Islet precursor cell (in vitro differentiated cells): Measurements from ENCODE around the gene GABRD.

Experiments
- DNase-seq: peaks from one replicate; pipeline ENCODE4 v3.0.0-alpha.2; 2018

GABRD gene

DNA sequence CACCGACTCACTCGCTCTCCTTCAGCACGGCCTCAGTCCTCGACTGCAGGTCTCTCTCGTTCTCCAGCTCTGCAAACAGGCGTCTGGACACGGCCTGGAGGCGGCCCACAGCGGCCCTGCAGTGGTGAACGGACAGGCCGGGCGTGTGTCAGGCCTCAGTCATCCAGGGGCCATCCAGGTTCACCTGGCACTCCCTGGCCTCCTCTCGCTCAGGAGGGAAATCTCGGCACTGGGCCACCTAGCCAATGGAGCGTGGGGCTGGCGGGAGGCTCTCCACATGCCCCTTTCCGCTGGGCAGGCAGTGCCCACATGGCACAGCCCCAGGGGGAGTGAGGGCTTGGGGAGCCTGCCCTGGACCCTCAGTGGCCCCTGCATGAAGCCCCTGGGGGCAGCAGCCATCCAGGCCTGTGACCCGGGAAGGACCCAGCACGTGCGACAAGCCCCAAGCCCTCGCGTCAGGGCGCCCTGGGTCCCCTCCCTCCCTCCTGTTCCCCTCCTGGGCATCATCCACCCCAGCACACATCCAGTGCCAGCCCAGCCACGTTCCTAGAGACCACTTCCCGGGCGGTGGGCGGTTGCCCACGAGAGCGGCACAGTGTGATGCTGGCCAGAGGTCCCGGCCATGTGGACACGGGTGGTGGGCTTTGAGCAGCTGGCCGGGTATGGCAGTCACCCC, 33.6 kb upstream of the GABRD start:
- DNase-seq, result peak; percentile 84

- no peak for DNase-seq
These were observed 32.5 kb upstream of the GABRD start for GRCh38 chr1:1986451-1987141.

GRCh38 chr1:1987142-1987510, 32.0 kb upstream of the GABRD start:
- DNase-seq, result no peak

DNA sequence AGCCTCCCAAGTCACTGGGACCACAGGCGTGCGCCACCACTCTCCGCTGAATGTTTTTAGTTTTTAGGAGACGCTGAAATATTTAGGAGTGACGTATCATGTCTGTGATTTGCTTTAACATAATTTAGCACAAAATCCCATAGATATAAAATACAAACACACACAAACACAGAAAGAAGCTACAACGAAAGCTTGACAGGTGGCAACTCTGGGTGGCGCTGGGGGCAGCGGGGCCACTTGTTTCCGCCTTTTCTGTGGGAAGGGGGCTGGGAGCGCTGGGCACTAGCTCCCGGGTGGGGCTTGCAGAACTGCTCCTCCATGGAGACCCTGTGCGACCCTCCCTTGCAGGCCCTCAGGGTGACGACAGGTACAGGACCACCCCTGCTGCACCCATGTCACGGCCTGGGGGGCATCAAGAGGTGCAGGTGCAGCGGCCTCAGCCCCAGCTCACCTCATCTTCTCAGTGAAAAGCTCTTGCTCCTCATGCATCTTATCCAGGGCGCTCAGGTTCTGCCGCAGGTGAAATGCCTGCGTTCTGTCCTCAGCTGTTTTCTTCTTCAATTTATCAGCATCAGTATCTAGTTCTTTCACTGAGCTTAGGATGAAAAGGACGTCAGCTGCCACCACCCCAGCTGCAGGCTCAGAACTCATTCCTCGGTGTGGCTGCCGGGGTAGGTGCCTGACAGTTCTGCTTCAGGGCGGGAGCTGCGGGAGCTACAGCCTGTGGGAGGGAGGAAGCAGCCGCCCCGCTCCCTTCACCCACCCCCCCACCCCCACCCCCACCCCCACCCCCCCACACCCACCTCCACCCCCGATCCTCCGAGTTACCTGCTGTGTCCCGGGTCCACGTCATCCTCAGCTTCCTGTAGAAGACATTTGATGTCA, 30.8 kb upstream of the GABRD start:
- no peak for DNase-seq

GRCh38 chr1:1989102-1989542, 30.0 kb upstream of the GABRD start:
- no peak for DNase-seq

GRCh38 chr1:1989789-1990188, 29.4 kb upstream of the GABRD start:
- no peak for DNase-seq

DNA sequence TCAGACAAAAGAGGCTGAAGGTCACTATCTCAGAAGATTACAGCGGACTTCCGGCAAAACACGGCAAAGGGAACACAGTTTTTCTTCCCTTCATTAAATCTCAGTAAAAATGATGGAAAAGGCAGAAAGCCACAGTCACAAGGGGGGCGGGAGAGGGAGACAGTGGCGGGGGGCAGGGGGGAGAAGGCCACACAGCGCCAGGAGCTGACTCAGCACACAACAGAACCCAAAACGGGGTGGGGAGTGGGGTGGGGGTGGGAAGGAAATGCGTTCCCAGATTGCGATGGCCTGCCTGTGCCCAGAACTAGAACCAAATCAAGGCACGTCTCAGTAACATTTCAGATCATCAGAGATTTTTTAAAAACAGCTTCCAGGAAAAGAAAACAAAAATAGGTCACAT, 28.9 kb upstream of the GABRD start:
- DNase-seq, result no peak

- DNase-seq, result no peak
These were observed 24.6 kb upstream of the GABRD start for GRCh38 chr1:1994536-1994935.

GRCh38 chr1:1996207-1996651, 22.9 kb upstream of the GABRD start:
- no peak for DNase-seq

GRCh38 chr1:1997576-1997975, 21.6 kb upstream of the GABRD start:
- no peak for DNase-seq

GRCh38 chr1:2000432-2000831, 18.7 kb upstream of the GABRD start:
- DNase-seq, result no peak

DNA sequence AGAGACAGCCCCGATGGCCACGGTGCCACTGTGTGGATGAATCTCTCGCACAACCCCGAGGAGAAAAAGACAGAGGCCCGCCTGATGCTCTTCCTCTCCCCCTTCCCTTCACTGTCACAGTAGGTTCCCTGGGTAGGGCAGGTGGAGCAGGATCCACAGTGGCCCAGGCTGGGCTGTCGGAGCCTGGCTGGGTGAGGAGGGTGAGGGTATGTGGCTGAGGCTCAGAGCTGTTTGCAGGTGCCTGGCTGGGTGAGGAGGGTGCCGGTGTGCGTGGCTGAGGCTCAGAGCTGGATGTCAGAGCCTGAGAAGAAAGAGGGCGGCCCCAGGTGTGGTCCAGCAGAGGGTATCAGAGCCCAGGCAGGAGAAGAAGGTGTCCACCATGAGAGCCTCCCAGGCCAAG, 18.3 kb upstream of the GABRD start:
- DNase-seq, result no peak

GRCh38 chr1:2001773-2002411, 17.3 kb upstream of the GABRD start:
- DNase-seq, result peak; percentile 85

DNA sequence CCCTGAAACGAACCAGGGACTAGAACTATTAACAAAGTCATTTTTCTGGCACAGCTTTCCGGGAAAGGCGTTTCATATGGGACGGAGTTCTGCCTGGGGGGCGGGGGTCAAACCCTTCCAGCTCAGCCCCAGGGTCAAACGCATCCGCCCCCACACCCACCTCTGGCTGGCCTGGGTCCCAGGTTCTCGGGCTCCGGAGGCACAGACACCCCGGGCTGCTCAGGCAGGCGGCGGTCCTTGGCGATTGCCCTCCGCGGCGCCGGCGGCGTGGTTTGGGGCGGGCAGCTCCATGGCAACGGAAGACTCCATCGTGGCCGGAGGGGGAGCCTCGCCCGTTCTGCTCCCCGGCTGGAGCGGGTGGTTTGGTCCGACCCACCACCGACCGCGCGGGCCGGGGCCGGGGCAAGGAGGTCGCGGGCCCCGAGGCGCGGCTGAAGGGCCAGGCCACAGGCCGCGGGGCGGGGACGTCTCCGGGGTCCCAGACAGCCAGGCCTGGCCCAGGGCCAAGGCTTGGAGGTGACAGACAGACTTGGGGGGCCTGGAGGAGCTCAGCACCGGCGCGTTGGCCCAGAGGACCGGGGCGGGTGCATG, 15.5 kb upstream of the GABRD start, which contains the start of gene CFAP74:
Gene CFAP74 (minus strand): TSS at position 246 of the 591 bp plus-strand sequence. CDS start 12,830 bp downstream, outside the sequence.
- peak; percentile 87 for DNase-seq

DNA sequence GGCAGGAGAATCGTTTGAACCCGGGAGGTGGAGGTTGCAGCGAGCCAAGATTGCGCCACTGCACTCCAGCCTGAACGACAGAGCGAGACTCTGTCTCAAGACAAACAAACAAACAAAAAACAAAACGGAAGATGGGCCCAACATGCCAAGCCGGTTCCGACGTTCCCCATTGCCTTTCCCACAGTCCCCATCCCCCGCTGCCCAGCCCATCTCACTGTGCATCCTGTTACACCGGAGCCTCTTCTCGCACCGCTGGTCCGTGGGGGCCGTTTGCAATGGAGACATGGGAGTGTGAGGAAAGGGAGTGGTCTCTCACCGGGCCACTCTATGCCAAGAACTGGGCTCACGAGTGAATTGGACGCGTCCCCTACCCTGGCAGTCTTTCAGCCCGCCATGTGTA, 14.3 kb upstream of the GABRD start:
- peak; percentile 46 for DNase-seq

DNA sequence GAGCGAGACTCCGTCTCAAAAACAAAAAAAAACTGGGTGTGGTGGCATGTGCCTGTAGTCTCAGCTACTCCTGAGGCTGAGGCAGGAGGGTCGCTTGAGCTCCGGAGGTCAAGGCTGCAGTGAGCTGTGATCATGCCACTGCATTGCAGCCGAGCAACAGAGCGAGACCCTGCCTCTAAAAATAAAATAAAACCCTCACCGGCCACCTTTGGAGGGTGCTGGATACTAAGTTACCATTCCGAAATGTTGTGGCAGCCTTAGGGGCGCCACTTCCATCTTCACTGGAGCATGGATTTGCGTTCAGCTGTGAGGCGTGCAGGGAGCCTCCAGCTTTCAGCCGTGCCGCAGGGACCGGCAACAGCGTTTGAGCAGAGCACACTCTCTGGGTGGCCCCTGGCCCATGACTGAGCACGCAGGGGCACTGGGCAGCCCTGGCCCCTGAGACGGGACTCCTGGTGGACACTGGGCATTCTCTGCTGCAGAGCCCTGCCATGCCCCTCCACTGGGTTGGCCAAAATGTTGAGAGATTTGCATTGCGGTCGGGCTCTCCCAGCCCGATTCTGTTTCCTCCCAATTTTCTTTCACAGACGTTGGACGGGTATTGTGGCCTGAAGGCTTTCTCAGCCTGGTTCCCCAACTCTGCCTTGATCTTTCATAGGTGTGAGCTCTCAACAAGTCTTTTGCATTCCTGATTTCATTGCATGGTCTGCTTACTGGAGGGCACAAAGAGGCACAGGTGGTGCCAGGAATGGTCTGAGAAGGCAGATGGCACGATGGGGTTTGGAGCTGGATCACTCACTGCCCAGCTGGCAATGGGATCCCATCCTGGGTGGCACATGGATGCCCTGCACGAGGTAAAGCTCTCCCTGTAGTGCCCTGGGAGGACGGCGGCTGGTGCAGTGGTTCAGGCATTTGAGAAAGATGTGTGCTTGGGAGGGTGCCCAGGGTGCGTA, 9.8 kb upstream of the GABRD start:
- no peak for DNase-seq

DNA sequence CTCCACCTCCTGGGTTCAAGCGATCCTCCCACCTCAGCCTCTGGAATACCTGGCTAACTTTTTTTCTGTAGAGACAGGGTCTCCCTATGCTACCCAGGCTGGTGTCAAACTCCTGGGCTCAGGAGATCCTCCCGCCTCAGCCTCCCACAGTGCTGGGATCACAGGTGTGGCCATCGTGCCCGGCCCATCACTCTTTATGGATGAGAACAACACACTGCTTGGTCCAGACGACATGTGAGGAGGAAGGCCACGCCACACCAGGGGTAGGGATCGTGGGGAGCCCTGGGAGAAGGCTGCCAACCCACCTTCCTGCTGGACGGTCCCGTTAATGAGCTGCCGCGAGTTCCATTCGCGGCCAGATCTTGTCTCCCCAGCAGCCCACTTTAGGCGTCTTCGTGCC, 5.0 kb upstream of the GABRD start:
- no peak for DNase-seq

GRCh38 chr1:2014741-2015735, 4.1 kb upstream of the GABRD start:
- DNase-seq, result no peak

DNA sequence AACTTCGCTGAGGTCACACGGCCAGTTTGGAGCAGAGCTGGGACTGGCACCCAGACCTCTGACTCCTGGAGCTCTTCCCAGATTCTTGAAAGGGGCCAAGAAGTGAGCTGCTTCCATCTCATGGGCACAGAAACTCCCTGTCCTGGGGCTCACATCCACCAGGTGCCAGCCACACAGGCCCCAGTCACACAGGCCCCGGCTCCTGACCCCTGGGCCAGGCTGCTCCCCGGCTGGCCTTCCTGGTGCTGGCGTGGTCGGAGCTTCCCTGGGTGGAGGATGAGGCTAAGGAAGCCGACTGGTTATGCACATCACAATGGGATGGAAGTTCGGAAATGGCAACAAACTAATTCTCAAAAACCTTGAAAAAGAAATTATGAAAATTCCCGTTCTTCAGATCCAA, 3.0 kb upstream of the GABRD start:
- DNase-seq, result no peak
